Measurements from ENCODE around the gene HIPK2. TPM values are rescaled to one million over a fixed set of nuclear protein-coding genes. Genes with fewer than 3 reads are reported as not detected.

The HIPK2 gene
- total RNA-seq, 2 experiments from 2014 or later, result 6.2 to 7.9 TPM

DNA sequence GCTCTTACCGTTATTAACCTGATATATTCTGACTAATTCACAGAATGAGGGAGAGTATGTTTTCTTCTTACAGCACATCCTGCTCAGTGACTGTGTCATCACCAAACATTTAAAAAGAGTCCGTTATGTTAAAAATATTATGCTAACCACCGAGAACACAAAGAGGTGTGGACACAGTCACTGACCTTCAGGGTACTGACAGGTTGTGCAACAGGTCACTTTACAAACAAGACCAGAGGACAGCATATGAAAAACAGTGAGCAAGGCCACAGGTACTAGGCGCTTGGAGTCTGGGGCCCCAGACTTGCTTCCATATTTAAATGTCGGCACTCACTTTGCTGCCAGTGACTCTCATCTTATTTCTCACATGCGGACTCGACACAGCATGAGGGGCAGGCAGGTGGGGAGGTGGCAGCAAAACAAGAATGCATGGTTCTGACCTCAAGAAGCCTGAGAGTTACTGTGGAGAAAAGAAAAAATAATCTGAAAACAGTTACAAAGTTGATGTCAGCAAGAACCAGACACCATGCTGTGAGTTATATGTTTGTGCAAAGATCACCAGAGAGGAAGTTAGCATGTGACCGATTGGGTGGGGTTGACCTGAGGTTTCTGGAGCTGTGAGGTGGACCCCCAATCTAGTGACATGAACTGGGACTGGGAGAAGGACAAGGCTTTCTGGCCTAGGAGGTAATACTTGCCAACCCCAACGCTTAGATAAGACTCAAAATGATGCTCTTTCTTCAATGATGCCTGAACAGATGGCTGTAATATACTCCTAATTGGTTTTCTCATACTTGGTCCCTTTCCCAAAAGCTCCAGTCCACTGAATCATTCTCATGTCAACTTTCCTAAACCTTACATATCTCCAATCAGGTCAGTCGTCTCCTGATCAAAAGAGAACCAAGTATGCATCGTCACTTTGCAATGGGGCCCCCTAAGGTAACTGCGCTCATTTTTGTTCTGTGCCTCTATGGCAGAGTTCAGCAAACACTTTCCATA lies 102.4 kb downstream of the HIPK2 start:
- H2AFZ ChIP-seq (ENCODE audit: low read length), result no peak overlapping the region
- H3K4me1 ChIP-seq (ENCODE audit: insufficient read depth, low read length, poor library complexity, severe bottlenecking), result no peaks in the 10 kb centered on the region
- H3K9me3 ChIP-seq (ENCODE audit: low read length), result no peaks in the 10 kb centered on the region
- no peaks in the 10 kb centered on the region for H3K79me2 ChIP-seq (ENCODE audit: insufficient read depth, low read depth, low read length)
- BruUV-seq (replicated peaks), result no TSS peak
- intact Hi-C loops (cut with micrococcal nuclease; ENCODE audit: unreplicated experiment), result no loop called here
- no peak overlapping the region for H3K4me3 ChIP-seq (ENCODE audit: low read depth, low read length, poor library complexity, severe bottlenecking)
- no peak for TF ChIP-seq EZH2phosphoT487 (IDR thresholded peaks at IDR 0.05; ENCODE audit: borderline replicate concordance, low read depth, low read length)
- TF ChIP-seq, protein P1, sequence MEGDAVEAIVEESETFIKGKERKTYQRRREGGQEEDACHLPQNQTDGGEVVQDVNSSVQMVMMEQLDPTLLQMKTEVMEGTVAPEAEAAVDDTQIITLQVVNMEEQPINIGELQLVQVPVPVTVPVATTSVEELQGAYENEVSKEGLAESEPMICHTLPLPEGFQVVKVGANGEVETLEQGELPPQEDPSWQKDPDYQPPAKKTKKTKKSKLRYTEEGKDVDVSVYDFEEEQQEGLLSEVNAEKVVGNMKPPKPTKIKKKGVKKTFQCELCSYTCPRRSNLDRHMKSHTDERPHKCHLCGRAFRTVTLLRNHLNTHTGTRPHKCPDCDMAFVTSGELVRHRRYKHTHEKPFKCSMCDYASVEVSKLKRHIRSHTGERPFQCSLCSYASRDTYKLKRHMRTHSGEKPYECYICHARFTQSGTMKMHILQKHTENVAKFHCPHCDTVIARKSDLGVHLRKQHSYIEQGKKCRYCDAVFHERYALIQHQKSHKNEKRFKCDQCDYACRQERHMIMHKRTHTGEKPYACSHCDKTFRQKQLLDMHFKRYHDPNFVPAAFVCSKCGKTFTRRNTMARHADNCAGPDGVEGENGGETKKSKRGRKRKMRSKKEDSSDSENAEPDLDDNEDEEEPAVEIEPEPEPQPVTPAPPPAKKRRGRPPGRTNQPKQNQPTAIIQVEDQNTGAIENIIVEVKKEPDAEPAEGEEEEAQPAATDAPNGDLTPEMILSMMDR (conservative IDR thresholded peaks at IDR 0.05; ENCODE audit: low read length), result no peak
- ChIA-PET POLR2A (no interaction called here), CTCF (ENCODE audit: unreplicated experiment) (interaction anchor here (0.9 kb wide), 1 partner anchor 11 kb away, joined by 3 read pairs; no protein-coding TSS in a partner anchor)
- no peaks in the 10 kb centered on the region for H3K9me2 ChIP-seq (ENCODE audit: insufficient read depth, low read length)
- no peaks in the 10 kb centered on the region for H3K36me3 ChIP-seq (ENCODE audit: insufficient read depth, low read length)
- H4K20me1 ChIP-seq (ENCODE audit: insufficient read depth, low read length), result no peaks in the 10 kb centered on the region
- H3K4me2 ChIP-seq (ENCODE audit: low read length), result no peak overlapping the region
- no peak overlapping the region for H3K27ac ChIP-seq (ENCODE audit: low read depth, low read length, poor library complexity, severe bottlenecking)
- DNase-seq (ENCODE audit: low spot score), result no peak

DNA sequence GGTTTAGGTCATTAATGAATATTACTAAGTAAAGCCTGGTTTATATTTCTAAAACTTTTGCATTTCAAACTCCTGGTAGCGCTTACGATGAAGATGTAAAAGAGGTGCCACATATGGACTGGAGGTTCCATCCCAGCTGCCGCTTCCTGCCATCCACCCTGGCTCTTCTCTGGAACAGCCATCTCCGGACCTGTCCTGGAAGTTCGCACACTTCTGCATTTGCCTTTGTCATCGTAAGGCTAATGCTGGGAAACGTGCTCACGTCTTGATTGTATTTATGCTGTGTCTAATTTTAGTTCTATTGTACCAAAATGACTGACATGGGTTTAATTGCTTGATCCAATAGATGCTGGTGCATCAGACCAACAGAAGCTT lies 103.1 kb downstream of the HIPK2 start:
- ChIA-PET CTCF (ENCODE audit: unreplicated experiment) (interaction anchor here (0.9 kb wide), 1 partner anchor 11 kb away, joined by 3 read pairs; no protein-coding TSS in a partner anchor), POLR2A (no interaction called here)
- no peak overlapping the region for H3K4me3 ChIP-seq (ENCODE audit: low read depth, low read length, poor library complexity, severe bottlenecking)

More for the DNA sequence above, 103.1 kb downstream of the HIPK2 start:
- intact Hi-C loops (cut with micrococcal nuclease; ENCODE audit: unreplicated experiment), result no loop called here
- DNase-seq (ENCODE audit: low spot score), result no peak
- Histone ChIP-seq H3K79me2 (ENCODE audit: insufficient read depth, low read depth, low read length) (no peaks in the 10 kb centered on the region), H3K36me3 (ENCODE audit: insufficient read depth, low read length) (no peaks in the 10 kb centered on the region), H3K9me3 (ENCODE audit: low read length) (no peaks in the 10 kb centered on the region), H4K20me1 (ENCODE audit: insufficient read depth, low read length) (no peaks in the 10 kb centered on the region), H3K4me1 (ENCODE audit: insufficient read depth, low read length, poor library complexity, severe bottlenecking) (no peaks in the 10 kb centered on the region), H3K9me2 (ENCODE audit: insufficient read depth, low read length) (no peaks in the 10 kb centered on the region), H3K4me2 (ENCODE audit: low read length) (no peak overlapping the region), H2AFZ (ENCODE audit: low read length) (no peak overlapping the region), H3K27ac (ENCODE audit: low read depth, low read length, poor library complexity, severe bottlenecking) (no peak overlapping the region)
- BruUV-seq (replicated peaks), result no TSS peak
- TF ChIP-seq, protein P1 (conservative IDR thresholded peaks at IDR 0.05; ENCODE audit: low read length), result no peak
- no peak for TF ChIP-seq EZH2phosphoT487 (IDR thresholded peaks at IDR 0.05; ENCODE audit: borderline replicate concordance, low read depth, low read length)
